Limb (tissue), 2 donors: ENCODE data around the gene GNAT1.
"Not testable (repeated sequence)": the region's sequence is repeated elsewhere in the genome, so short reads cannot be mapped to it uniquely, and the experiment has no call there.

Experiments used
- DNase-seq, 2 donors: peaks; one replicate each; pipeline ENCODE4 v3.0.0-alpha.2; 2016; ENCODE audit errors: extremely low spot score in 2 of 2

The GNAT1 gene

DNA sequence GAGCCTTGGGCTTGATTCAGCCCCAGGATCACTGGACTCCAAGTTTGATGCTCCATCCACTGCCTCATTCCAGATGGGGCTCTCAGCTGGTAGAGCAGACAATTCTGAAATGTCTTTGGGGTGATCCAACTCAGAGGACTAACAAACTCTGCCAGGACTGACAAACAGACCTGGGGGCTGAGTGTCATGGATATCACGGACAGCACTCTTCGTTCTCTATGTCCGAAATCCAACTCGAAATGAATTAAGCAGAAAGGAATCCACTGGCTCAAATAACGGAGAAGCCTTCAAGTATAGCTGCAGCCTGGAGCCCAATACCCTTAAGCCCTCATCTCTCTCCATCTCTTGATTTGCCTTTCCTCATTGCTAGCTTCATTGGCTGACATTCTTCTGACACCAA lies 27.9 kb downstream of the GNAT1 start:
- DNase-seq = no peak

- no peak for DNase-seq
These were observed 28.7 kb downstream of the GNAT1 start for GRCh38 chr3:50220109-50220508.

GRCh38 chr3:50221051-50221410 lies 29.6 kb downstream of the GNAT1 start:
- DNase-seq = no peak

DNA sequence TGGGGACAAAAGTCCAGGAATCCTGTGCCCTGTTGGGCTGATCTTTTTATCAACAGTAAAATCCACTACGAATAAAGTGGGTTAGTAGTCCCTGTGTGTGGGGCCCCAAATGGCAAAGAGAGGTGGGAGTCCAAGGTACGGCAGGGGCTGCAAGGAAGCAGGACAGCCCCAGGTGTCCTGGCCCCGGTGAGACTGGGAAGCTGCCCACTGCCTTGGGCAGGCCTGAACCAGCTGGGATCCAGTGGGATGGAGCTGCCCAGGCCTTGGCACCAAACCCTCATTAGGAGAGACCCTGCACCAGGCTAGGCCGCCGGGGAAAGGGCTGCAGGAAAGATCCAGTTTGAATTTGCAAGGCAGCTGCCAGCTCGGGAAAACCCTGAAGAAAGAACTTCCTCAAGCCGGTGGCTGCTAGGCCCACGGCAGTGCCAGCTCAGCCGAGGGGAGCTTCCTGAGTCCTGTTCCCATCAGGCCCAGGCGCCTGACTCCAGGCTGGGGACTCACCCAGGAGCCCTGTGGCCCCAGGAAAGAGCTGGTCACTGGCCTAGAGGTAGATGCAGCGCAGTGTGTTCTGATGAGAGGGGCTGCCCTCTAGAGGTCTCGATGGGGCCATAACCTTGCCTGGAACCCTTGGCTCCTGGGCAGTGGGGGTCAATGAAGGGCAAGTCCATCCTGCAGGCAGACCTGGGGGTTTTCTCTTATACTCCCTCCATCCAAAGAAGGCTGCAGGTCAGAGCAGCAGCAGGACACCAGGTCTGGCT lies 30.2 kb downstream of the GNAT1 start:
- no peak for DNase-seq

DNA sequence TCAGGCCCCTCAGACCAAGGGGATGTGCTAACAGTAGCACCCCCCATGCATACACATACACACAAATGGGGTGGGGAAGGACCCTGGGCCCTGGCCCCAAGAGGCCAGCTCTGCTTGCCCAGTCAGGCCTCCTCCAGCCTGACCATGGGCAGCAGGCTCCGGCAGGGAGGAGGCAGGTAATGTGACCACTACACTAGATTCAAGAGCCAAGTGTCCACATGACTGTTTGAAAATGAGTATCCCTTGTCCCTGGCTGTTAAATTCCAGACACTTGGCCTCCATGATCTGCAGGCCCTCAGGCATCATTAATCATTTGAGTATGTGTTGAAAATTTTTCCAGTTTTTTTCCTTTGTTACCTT lies 30.7 kb downstream of the GNAT1 start:
- no peak for DNase-seq

DNA sequence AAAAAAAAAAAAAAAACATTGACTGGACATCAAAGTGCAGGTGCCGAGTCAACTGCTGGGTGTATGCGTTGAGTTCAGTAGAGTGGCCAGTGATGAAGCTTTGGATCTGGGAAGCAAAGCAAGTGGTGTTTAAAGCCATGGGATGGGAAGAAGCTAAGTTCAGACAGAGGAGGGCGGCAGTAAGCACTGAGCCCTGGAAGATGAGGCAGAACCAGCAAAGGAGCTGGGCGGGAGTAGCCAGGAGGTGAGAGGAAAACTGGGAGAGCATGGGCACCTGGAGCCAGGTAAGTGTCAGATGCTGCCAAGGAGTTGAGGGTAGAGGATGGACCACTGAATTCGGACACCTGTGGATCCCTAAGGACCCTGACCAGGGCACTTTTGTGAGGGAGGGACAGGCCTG lies 33.2 kb downstream of the GNAT1 start:
- no peak for DNase-seq

DNA sequence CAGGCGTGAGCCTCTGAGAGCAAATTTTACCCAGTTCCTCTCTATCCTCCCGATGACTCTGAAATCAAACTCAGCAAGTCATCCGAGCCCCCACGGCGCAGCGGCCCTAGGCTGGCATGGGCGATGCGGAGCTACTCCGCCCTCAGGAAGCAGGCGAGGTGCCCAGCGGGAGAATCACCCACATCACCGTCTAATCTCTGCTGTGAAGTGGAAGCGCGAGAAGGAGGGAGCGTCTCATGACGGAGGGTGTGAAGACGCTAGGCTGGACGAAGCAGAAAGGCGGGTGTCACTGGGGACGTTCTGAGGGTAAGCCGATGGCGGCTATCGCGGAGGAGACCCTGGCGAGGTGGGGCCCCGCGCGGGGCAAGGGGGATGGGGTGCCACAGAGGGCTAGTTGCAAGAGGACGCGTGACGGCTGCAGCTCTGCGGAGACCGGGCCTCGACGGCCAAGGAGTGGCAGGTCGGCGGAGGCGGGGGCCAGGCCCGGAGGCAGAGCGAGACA lies 35.5 kb downstream of the GNAT1 start:
- no peak for DNase-seq

- peak; percentile 94 to 95 for DNase-seq
These were observed 36.2 kb downstream of the GNAT1 start for GRCh38 chr3:50227390-50228183.

DNA sequence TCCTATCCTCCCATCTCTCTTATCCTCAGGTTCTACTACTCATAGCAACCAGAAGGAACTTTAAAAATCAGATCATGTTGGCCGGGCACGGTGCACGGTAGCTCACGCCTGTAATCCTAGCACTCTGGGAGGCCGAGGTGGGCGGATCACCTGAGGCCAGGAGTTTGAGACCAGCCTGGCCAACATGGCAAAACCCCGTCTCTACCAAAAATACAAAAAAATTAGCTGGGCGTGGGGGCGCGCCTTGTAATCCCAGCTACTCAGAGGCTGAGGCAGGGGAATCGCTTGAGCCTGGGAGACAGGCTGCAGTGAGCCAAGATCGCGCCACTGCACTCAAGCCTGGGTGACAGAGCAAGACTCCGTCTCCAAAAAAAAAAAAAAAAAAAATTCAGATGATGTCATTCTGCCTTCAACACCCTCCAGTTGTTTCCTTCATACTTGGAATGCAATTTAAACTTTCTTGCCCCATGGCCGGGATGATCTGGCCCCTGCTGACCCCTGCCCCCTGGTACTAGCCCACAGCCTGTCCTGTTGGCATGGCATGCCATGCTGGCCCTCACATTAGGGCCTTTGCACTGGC lies 36.9 kb downstream of the GNAT1 start:
- DNase-seq = not testable (repeated sequence)

- DNase-seq = no peak
These were observed 38.1 kb downstream of the GNAT1 start for GRCh38 chr3:50229490-50229889.

GRCh38 chr3:50230104-50230793 lies 38.8 kb downstream of the GNAT1 start:
- no peak for DNase-seq

DNA sequence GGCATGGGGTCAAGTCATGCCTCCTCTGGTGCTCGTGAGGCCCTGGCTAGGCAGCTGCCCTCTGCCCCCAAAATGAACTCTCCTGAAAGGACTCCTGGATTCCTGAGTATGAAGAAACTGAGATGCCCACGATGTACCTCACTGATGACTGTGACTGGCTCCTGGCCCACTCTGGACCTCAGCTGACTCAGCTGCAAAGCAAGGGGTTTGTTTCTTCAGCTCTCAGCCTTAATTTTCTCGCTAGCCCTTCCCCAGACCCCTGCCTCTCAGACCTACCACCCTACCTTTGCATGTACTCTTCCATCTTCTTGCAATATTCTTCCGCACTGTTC lies 39.4 kb downstream of the GNAT1 start:
- DNase-seq = no peak

- DNase-seq = no peak
These were observed 40.2 kb downstream of the GNAT1 start for GRCh38 chr3:50231581-50231980.

DNA sequence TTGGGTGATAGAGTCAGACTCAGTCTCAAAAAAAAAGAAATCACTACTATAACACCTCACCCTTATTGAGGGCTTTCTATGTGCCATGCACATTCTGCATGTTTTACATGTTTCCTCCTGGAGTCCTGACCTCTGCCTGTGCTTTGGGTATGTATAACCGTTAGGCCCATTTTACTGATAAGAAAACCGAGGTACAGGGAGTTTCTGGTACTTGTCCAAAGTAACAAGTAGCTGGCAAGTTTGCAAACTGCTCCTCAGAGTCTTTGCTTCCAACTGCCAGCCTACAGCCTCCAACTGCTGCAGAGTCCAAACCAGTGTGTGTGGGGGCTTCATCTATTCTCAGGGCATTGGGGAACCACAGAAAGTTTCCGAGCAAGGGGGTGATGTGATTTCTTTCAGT lies 40.9 kb downstream of the GNAT1 start:
- DNase-seq = no peak

DNA sequence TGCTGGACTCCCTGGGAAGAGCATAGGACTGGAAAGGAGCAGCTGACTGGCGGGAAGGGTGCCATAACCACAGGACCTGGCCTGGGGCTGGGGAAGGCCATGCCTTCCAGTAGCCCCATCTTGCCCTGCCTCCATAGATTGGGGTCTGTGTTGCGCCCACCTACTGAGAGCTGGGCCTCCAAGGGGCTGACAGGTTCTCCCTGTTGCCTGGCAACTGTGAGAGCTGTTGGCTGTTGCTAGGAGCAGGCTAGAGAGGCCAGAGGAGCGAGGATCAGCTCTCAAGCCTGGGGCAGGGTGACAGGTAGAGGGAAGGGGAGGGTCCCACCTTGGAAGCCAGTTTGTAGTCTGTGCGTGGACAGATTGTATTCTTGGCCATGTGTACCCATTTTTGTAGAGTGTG lies 41.8 kb downstream of the GNAT1 start:
- DNase-seq = no peak

GRCh38 chr3:50235716-50236483 lies 44.5 kb downstream of the GNAT1 start, which contains the start of gene GNAI2:
Gene GNAI2, plus strand, starts transcription at chr3:50236204. Its CDS starts 132 bp downstream, at chr3:50236336.
- peak; percentile 98 to 100 for DNase-seq

GRCh38 chr3:50236484-50237132 lies 45.2 kb downstream of the GNAT1 start:
- no peak for DNase-seq

DNA sequence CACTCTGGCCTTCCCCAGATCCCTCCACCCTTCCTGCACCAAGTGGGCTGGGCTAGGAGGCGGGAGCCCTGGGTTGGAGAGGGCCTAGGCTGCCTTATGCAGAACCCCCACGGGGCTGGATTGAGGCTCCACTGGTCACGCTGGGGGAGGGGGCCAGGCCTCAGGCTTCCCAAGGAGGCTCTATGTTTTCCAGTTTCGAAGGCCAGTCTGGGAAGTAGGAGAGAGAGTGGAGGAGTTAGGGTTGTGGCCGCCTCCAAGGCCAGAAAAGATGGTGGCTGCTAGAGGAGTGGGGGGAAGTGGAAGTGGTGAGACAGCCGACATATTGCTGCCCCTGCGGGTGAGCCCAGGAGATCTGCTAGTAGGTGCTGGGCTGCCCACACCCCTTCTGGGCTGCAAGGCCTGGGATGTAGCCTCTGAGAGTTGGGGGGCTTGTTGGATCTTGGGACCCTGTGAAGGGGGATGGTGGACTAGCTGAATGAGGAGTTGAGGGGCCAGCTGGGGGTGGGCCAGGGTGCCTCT lies 45.8 kb downstream of the GNAT1 start:
- DNase-seq = no peak

DNA sequence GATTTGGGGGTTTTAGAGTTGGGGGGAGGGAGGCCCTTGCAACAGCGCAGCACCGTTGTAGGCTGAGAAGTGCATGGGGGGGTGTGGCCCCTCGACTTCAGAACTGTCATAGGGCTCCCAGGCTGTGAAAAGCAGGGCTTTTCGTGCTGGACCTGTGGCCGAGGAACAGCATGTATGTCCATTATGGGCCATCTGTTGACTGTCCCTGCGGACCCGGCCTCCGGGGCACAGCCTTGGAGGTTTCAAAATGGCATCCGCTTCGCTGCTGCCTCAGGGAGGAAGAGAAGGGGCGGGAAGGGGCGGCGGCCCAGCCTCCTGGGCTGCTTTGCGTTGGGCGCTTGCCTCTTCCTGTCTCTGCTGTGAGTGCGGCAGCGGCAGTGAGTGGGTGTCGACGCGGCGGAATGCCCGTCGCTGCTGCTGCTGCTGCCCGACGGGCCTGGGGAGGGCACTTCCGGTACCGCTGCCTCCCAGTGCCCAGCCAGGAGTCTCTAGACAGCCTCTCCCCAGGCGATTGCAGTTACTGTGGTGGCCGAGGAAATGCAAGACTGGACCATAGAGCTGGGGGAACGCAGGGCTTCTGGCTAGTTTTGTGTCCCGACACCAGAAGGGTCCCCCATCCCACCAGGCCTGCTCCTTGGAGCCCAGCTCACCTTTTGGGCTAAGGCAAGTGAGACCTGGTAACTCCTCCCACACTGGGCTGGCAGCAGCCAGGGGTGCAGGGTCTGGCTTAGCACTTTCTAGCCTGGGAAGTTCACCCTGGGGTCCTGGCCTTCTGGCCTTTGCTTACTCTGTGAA lies 46.5 kb downstream of the GNAT1 start:
- DNase-seq = peak in 1 of 2 donors; percentile 73
